Chondrocyte (in vitro differentiated cells): ENCODE data around the gene CHODL. TPM values are rescaled to one million over a fixed set of nuclear protein-coding genes. Genes with fewer than 3 reads are reported as not detected.
A peak's percentile ranks its signal among the peaks of the same experiment; 100 is the strongest.

ENCODE experiments used
- DNase-seq: peaks from one replicate; pipeline ENCODE4 v3.0.0; 2021; ENCODE audit warnings: mixed read lengths, low spot score
- H3K27ac Mint-ChIP-seq: one replicate; pipeline ENCODE4 v1.8.0; 2021; ENCODE audit warnings: mild to moderate bottlenecking, moderate library complexity, mixed read lengths; ENCODE audit not compliant: unreplicated experiment
- H3K27me3 Mint-ChIP-seq: 2 replicates; pipeline ENCODE4 v1.8.0; 2021; ENCODE audit warnings: low read depth, mixed read lengths
- H3K36me3 Mint-ChIP-seq: 2 replicates; pipeline ENCODE4 v1.8.0; 2021; ENCODE audit warnings: low read depth, mixed read lengths
- H3K4me1 Mint-ChIP-seq: 2 replicates; pipeline ENCODE4 v1.8.0; 2021; ENCODE audit warnings: low read depth, mild to moderate bottlenecking, mixed read lengths
- H3K4me3 Mint-ChIP-seq: one replicate; pipeline ENCODE4 v1.8.0; 2021; ENCODE audit warnings: mild to moderate bottlenecking, moderate library complexity, mixed read lengths; ENCODE audit not compliant: unreplicated experiment
- H3K9me3 Mint-ChIP-seq: 2 replicates; pipeline ENCODE4 v1.8.0; 2021; ENCODE audit warnings: low read depth, mixed read lengths
- total RNA-seq: library from RNA; stranded (reverse); gene quantifications from 3 replicates; pipeline ENCODE4 v1.2.1, GENCODE V29; 2021
- TF ChIP-seq, protein P1 (sequence below): fragments of 200-600 bp; sonication (generic); IDR thresholded peaks from 2 replicates; pipeline ENCODE4 v1.5.0; 2021; ENCODE audit warnings: antibody characterized with exemption, mild to moderate bottlenecking, moderate library complexity

Gene CHODL
- total RNA-seq, 1 donor from 2014 or later, result 0.22 TPM

DNA sequence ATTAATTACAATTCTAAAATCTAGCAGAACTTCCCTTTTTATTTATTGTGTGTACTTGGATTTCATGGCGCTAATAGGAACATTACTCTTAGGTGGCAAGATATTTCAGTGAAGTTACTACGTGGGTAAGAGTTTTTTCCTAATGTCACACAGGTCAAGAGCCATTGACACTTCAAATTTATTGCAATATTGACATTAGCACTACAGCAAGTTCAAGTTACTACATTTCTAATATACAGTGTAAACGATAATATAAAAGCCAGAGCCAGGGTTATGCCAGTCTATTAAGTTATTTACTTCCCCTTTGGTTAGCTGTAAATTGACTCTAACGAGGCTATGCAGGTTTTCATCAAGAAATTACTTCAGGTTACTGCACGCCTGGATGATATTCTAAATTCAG is 29.7 kb downstream of the CHODL start:
- H3K27ac Mint-ChIP-seq, result no peak overlapping the region
- no peaks in the 10 kb centered on the region for H3K36me3 Mint-ChIP-seq
- no peak for DNase-seq
- TF ChIP-seq, protein P1, sequence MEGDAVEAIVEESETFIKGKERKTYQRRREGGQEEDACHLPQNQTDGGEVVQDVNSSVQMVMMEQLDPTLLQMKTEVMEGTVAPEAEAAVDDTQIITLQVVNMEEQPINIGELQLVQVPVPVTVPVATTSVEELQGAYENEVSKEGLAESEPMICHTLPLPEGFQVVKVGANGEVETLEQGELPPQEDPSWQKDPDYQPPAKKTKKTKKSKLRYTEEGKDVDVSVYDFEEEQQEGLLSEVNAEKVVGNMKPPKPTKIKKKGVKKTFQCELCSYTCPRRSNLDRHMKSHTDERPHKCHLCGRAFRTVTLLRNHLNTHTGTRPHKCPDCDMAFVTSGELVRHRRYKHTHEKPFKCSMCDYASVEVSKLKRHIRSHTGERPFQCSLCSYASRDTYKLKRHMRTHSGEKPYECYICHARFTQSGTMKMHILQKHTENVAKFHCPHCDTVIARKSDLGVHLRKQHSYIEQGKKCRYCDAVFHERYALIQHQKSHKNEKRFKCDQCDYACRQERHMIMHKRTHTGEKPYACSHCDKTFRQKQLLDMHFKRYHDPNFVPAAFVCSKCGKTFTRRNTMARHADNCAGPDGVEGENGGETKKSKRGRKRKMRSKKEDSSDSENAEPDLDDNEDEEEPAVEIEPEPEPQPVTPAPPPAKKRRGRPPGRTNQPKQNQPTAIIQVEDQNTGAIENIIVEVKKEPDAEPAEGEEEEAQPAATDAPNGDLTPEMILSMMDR, result no peak
- no peak overlapping the region for H3K4me3 Mint-ChIP-seq
- no peaks in the 10 kb centered on the region for H3K4me1 Mint-ChIP-seq
- H3K9me3 Mint-ChIP-seq, result no peaks in the 10 kb centered on the region
- no peaks in the 10 kb centered on the region for H3K27me3 Mint-ChIP-seq

DNA sequence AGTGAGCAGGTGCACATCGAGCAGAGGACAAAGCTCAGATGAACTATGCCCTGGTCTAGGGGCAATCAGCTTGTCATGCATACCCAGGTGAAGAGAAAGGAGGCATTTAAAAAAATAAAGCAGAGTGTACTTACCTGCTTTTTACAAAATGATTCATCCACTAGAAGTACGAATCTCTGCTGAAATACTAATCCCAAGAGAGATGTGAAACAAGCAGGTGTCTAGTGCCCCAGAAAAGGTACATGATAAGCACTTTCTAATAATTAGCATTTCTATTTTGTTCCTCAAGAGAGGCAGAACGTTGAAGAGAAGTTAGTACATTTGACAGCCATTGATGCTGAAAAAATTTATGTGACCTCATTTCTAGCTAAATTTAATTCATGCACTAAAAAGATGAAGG is 31.1 kb downstream of the CHODL start:
- TF ChIP-seq, protein P1, result no peak
- Mint-ChIP-seq H3K4me3 (no peak overlapping the region), H3K27me3 (no peaks in the 10 kb centered on the region), H3K4me1 (no peaks in the 10 kb centered on the region), H3K9me3 (peaks cover 2% of the 10 kb centered on the region), H3K27ac (no peak overlapping the region), H3K36me3 (no peaks in the 10 kb centered on the region)
- no peak for DNase-seq

DNA sequence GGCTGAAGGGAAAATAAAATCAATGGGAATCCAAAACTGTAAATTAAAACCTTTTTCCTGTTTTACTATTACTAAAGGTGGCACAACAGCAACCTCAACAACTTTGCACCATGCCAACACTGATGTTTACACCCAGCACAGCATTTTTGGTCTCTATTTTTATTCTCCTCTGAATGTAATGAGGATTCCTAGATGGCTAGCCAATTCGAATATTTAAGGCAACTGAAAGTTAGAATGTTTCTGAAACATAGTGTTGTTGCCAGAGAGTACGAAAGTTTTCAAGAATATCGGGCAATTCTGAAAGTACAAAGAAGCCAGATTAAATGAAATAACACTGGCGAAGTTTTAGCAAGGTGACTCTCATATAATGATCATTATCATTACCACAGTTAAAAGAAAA is 40.7 kb downstream of the CHODL start:
- Mint-ChIP-seq H3K36me3 (no peaks in the 10 kb centered on the region), H3K4me3 (no peak overlapping the region), H3K9me3 (peaks cover 8% of the 10 kb centered on the region), H3K27ac (no peak overlapping the region), H3K27me3 (no peaks in the 10 kb centered on the region), H3K4me1 (no peaks in the 10 kb centered on the region)
- TF ChIP-seq, protein P1, result no peak
- no peak for DNase-seq

DNA sequence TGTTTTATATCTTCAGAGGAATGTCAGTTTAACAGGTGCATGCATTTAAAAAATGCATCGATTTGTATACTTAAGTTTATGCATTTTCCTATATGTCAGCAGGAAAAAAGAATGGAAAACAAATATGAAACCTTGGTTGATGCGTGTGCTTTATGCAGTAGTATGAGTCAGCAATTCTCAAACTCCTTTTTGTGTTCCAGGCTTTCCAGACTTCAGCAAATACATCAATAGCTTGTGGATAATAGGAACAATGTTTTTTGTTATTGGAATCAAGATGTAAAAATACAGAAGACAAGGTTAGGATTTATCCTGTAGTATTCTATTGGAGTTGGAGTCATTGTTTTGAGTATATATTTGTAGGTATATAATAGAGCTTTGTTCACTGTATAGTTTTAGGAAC is 45.2 kb downstream of the CHODL start:
- Mint-ChIP-seq H3K4me3 (no peak overlapping the region), H3K4me1 (no peaks in the 10 kb centered on the region), H3K27me3 (peaks cover 9% of the 10 kb centered on the region), H3K9me3 (peaks cover 6% of the 10 kb centered on the region), H3K27ac (no peak overlapping the region), H3K36me3 (no peaks in the 10 kb centered on the region)
- TF ChIP-seq, protein P1, result no peak
- DNase-seq, result no peak

DNA sequence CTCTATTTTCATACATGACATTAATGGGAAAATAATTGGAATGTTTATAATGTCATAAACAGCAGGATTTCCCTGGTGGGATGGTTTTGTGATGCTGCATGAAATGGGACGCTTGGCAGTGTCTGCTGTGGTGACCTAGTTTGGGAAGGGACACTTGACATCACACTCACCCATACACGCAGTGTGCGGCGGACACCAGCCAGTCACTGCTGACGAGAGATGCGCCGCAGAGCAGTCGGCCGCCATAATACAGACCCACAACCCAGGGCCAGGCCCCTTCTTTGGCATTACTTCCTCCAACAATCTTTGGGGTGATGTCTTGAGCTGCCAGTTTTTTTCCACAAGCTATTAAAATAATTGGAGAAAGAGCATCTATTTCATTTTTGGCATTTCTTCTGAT is 49.5 kb downstream of the CHODL start:
- Mint-ChIP-seq H3K27ac (no peak overlapping the region), H3K27me3 (peaks cover 14% of the 10 kb centered on the region), H3K4me1 (no peaks in the 10 kb centered on the region), H3K36me3 (no peaks in the 10 kb centered on the region), H3K9me3 (no peaks in the 10 kb centered on the region), H3K4me3 (no peak overlapping the region)
- TF ChIP-seq, protein P1, result no peak
- DNase-seq, result peak; percentile 79
